HG03196 (cell line): ENCODE data around the gene SMCR8.
"Not testable (repeated sequence)": the region's sequence is repeated elsewhere in the genome, so short reads cannot be mapped to it uniquely, and the experiment has no call there.

Source experiments
- ATAC-seq: cut with Tn5 transposase; IDR thresholded peaks from one replicate; pipeline ENCODE4 v1.9.1; 2021; ENCODE audit not compliant: unreplicated experiment

SMCR8 gene

DNA sequence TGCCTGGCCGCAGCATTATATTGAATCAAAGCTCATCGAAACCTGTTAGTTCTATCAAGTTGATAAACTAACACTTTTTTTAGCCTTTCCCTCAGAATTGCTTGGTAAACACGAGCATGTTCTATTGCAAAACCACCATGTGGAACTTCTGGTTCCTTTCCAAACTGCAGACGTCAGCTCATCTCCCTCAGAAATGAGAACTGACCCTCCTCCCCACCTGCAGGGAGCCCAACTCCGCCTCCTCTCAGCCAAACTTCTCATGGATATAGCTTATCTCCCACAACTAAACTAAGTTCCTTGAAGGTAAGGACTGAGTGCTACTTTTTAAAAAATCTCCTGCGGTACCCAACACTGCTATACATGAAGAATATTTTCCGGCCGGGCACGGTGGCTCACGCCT is 41.5 kb downstream of the SMCR8 start:
- no peak for ATAC-seq

DNA sequence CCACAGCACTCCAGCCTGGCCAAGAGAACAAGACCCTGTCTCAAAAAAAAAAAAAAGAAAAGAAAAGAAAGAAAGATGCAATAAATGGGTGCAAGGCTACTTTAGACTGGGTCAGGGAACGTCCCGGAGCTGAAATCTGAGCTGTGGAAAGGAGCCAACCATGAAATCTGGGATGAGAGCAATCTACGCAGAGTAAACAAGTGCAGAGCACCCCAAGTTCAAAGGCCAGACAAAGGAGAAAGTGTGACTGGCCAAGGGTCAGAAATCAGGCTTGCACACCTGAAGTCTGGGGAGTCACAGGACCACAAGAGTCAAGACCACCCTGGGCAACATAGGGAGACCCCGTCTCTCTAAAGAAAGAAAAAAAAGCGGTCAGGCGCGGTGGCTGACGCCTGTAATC is 45.4 kb downstream of the SMCR8 start:
- ATAC-seq = no peak

DNA sequence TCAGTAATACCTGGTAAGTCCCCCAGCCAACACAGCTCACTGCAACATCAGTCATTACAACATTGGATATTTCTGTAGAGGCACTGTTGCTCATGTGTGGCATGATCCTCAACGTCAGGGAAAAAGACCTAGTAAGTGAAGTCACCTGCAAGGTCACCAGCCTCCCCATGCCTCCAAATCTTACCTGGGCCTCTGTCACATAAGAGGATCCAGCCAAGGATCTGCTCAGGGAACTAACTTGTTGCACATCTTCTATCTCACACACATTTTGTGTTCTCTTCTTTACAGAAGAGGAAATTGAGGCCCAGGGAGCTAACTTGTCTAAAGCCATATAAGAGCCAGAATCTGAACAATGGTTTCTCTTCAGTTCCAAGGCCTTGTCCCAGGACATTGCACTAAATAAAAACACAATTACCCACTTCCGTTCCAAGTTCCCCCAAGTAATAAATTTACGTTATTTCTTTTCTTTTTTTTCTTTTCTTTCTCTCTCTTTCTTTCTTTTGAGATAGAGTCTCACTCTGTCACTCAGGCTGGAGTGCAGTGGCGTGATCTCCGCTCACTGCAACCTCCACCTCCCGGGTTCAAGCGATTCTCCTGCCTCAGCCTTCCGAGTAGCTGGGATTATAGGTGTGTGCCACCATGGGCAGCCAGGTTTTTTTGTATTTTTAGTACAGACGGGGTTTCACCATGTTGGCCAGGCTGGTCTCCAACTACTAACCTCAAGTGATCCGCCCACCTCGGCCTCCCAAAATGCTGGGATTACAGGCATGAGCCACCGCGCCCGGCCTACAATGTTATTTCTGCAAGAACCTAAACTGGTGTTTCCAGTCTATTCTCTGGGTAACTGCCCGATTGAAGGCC is 47.0 kb downstream of the SMCR8 start:
- no peak for ATAC-seq

DNA sequence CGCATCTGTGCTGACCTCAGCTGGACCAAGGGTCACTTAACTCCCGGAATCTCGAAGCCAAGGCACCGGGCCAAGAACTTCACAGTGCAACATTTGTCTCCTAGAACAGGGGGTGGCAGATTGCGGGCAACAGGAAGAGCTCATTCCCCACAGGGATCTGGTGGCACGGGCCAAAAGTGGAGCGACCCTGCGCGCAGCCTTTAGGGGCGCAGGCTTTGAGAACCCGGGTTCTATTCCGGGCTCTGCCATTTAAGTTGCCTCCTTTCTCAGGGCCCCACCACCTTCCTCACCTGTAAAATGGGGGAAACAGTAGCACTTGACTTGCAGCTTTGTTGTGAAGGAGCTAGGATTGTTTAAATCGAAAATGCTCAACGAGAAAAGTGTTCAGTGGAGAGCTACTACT is 47.6 kb downstream of the SMCR8 start:
- no peak for ATAC-seq

DNA sequence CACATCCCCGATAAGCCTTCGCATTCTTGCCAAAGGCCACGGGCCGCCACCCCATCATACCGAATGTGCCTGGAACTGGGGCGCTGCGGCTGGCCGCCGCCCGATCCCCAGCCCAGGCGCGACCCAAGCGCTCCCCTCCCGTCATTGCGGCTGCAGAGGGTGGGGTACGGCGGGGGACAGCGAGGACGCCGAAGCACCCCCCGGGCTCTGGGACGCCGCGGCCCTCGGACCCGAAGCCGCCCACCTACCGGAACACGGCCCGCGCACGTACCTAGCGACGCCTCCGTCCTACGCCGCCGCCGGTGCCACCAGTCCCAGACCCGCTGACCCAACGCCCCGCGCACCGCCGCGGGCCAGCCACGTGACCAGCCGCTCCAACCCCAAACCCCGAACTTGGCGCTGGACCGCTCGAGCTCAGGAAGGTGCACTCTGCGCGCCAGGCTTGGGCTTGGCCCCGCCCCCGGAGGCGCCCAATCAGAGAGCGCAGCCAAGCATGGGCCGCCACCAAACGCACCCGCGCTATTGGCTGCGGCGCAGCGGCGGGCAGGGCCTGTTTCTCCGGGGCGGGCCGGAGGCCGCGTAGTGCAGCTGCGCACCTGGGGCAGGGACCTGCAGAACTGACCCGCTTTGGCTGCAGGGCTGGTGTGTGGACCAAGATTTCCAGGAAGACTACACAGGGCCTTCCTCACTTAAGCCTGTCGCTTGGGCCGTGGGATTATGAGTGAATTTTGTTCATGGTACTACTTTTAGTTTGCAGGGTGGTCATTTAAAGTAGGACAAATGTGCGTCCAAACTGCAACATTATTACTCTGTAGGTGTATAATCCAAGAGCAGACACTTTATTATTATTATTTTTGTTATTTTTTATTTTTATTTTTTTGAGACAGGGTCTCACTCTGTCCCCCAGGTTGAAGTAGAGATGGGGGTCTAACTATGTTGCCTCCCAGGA is 48.3 kb downstream of the SMCR8 start, which contains the start of gene SHMT1:
Gene SHMT1 (minus strand): TSS at position 450 of the 949 bp plus-strand sequence. CDS start 7,569 bp downstream, outside the sequence.
- ATAC-seq = peak; percentile 94

DNA sequence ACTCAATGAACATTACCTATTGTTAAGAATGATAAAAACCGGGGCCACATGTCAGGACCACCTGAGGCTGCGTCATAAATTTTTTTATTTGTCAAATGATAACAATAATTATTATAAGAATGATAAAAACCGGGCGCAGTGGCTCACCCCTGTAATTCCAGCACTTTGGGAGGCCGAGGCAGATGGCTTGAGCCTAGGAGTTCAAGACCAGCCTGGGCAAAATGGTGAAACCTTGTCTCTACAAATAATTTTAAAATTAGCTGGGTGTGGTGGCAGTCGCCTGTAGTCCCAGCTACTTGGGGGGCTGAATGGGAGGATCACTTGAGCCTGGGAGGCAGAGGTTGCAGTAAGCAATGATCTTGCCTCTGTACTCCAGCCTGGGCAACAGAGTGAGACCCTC is 49.1 kb downstream of the SMCR8 start:
- ATAC-seq = no peak

DNA sequence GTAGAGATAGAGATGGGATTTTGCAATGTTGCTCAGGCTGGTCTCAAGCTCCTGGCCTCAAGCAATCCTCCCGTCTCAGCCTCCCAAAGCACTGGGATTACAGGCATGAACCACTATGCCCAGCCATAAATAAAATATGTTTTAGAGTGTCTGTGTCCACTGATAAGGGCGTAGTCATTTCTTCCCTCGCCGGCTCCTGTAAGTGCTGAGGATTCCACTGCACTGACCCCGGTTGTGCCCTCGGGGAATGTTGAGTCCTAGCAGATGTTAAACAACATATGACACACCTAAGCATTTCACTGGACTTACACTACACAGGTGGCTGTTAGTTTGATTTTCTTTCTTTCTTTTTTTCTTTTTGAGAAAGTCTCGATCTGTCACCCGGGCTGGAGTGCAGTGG is 53.9 kb downstream of the SMCR8 start:
- ATAC-seq = no peak

DNA sequence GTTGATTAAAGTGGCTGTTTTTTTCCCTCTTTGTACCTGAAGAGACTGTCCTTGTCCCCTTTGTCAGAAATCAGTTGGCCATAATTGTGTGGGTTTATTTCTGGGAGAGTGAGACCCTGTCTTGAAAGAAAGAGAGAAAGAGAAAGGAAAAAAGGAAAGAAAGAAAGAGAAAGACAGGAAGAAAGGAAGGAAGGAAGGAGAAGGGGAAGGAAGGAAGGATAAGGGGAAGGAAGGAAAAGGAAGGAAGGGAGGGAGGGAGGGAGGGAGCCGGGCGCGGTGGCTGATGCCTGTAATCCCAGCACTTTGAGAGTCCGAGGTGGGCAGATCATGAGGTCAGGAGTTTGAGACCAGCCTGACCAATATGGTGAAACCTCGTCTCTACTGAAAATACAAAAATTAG is 55.7 kb downstream of the SMCR8 start:
- ATAC-seq = no peak

DNA sequence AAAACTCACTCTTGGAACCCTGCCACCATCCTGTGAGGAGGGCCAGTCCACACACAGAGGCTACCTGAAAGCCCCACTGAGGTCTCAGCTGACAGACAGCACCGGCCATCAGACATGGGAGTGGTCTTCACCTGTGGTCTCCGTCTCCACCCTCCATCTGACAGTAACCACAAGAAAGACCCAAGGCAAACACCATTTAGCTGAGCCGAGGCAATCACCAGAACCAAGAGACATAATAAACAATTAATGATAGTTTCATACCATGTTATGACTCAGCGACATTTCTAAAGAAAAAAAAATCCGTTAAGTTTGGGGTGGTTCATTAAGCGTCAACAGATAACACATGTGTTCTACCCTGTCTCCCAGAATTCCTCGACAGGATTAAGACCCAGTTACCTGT is 56.4 kb downstream of the SMCR8 start:
- no peak for ATAC-seq

DNA sequence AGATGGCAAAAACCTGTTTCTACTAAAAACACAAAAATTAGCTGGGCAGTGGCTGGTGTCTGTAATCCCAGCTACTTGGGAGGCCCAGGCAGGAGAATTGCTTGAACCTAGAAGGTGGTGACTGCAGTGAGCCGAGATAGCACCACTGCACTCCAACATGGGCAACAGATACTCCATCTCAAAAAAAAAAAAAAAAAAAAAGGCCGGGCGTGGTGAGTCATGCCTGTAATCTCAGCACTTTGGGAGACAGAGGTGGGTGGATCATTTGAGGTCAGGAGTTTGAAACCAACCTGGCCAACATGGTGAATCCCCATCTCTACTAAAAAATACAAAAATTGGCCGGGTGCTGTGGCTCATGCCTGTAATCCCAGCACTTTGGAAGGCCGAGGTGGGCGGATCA is 58.1 kb downstream of the SMCR8 start:
- not testable (repeated sequence) for ATAC-seq

DNA sequence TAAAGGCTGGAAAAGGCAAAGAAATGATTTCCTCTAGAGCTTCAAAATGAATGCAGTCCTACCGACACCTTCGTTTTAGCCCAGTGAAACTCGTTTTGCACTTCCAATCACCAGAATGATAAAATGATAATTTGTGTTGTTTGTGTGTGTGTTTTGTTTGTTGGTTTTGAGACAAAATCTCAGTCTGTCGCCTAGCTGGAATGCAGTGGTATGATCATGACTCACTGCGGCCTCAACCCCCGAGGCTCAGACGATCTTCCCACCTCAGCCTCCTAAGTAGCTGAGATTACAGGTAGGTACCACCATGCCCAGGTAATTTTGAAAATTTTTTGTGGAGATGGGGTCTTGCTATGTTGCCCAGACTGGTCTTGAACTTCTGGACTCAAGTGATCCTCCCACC is 59.1 kb downstream of the SMCR8 start:
- no peak for ATAC-seq
